Stimulated activated CD4-positive, alpha-beta T cell treated with anti-CD3 and anti-CD28 coated beads, Interleukin-4, amount 100 ng/mL, for 48 hours (primary cell): Measurements from ENCODE around the gene CSNK1G3.

ENCODE experiments used
- DNase-seq, 2 donors: peaks; one replicate each; pipeline ENCODE4 v3.0.0-alpha.2; 2020; ENCODE audit warnings: low read depth in 2 of 2

CSNK1G3 gene

DNA sequence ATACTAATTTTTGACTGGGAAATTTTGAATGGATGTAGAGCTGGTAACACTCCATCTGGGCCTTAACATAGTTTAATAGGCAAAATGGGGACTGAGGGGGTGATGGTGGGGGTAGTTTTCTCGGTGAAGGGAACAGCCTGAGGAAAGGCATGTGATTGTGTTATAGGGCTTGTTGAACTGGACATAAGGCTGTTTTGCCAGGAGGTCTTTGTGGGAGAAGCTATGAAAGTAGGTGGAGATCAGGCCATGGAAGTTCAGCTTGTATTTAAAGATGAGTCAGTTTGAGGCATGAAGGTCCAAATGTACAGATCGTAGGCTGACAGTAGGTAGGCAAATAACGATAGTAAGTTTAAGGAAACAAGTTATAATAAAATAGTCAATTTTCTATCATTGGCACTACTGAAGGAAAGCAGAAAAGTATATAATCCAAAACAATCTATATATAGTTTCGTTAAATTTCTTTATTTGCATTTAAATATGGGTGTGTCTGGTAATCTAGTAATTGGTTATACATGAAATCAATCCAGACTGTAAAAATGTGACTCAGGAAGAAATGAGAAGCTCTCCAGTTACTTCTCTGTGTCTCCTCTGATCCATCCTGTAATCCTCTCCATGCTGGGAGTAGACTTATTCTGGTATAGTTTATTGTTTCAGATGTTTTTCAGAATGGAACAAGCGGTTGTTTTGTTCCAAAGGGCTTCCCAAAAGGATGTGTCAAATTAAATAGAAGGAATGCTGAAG, 2.8 kb downstream of the CSNK1G3 start:
- no peak for DNase-seq

DNA sequence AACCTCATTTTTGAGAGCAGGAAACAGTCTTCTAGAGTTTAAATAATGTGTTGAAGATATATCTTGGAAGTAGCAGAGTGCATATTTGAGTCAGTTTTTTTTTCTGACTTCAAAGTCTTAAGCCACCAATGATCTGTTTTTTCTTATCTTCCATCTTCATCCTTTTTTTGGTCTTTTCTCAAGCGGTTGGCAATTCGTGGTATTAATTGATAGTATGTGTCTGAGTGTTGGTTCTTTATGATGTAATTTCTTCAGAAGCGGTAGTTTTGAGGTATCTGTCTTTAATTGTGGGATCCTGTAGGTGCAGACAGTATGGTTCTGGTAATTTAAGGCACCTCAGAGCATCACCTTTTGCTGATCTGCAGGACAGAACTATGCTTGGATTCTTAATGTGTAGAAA, 3.9 kb downstream of the CSNK1G3 start:
- no peak for DNase-seq

DNA sequence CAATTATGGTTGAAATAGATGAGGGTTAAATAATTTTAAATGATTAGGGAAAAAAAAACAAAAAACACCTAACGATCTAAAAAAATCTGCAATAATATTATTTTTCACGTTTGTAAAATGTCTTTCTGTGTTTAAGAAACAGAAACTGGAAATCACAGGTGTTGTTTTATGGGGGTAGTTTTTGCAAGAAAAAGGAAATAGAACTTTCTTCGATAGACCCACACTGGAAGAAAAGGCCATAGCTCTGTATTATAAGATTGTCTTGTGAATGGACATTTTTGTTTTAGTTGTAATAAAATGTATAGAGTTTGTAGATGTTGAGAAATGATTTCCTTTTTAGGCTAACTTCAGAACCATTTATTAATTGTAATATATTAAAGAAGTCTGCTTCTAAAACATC, 5.5 kb downstream of the CSNK1G3 start:
- no peak for DNase-seq

DNA sequence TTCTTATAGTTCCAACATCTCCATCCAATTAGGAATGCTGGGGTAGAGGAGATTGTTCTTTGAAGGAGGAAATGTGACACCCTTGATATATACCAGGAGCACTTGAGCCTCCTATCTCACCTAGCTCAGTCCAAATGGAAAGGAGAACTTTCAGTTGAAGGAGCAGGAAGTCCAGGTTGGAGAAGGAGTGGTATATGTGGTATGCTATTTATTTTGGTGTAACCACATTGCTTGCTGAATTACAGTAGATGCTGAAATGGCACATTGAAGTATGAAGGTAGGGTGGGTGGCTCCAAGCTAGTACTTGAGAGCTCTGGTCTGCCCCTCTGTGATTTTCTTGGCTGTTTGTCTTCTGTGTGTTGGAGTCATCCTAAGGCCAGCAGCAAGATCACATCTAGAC, 6.1 kb downstream of the CSNK1G3 start:
- no peak for DNase-seq

DNA sequence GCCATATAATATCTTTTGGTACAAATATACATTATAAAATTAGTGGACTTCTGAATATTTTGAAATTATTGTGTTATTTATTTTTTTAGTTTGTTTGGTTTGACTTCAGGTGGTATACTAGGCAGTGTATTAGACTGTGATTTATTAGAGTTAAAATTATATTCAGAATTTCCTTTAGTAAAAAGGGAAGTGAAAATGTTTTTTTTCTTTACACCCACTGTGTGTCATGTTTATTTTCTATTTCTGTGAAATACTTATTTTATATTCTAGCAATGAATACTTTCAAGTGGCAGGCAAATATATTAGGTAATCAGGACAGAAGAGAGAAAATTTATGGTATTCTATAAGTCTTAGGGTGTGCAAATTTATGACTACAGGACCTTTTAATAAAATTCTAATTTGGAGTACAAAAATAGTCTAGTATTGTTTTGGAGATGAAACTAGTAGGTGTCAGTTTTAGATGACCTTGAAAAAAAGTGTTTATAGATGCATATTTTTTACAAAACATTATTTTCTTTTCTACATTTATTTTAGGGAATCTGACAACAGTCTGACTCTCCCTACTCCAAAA, 8.8 kb downstream of the CSNK1G3 start:
- DNase-seq: no peak

DNA sequence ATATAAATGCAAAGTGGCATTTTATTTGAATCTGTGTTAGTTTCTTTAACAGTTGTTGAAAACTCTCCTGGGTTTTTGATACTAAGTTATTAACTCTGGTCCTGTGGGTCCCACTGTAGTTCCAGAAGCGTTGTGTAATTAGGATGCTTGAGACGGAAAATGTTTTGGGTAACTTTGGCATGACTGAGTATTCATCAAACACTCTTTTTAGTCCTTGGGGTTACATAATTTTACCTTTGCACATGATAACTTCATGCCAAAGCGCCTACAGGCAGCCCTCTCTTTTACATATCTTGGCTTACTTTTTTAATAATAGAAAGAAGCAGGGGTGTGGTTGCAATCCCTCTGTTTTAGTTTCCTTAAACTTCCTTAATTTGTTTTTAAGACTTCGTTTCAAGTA, 12.2 kb downstream of the CSNK1G3 start:
- no peak for DNase-seq

DNA sequence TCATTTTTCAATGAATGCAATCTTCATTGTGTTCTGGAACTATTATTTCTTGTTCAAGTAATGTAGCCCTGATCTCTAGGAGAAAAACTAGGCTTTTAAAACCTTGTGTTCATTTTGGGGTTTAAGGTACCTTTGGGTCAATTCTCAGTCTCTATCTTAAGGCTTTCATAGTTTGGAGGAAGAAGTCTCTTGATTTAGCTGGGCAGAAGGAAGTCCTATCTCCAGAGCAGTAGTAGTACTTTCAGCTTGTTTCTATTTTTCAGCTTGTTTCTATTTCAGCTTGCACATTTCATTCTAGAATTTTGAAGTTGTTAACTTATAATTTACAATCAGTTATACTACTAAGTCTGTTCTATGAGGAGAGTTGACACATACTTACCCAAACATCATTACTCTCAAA, 15.2 kb downstream of the CSNK1G3 start:
- no peak for DNase-seq

DNA sequence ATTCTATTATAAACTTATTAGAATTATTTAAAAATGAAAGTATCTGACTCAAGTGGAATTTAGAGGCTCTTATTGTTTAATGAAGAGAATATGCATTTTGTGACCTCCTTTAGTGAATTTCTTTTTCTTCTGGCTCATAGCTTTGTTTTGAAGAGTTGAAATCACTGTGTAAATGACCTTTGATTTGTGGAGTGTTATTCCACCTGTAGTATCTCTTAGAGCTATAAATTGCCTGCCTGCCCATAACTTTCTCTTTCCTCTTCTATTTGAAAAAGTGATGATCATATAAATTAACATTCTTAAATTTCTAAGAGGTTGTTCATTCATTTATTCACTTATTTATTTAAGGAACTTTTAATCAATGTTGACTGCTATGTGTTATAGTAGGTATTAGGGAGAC, 16.1 kb downstream of the CSNK1G3 start:
- no peak for DNase-seq

DNA sequence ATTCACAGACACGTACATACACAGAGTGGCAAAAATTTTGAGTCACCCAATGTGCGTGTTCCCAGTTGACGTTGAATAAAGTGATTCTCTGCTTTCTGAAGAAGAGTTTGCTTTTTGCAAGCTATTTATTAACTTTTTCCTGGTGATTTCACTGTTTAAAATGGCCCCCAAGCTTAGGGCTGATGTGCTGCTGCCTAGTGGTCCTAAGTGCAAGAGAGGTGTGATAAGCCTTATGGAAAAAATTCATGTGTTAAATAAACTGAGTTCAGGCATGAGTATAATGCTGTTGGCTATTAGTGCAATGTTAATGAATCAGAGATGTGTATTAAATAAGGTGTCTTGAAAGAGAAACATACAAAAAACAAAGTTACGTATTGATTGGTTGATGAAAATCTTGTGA, 16.9 kb downstream of the CSNK1G3 start:
- no peak for DNase-seq

DNA sequence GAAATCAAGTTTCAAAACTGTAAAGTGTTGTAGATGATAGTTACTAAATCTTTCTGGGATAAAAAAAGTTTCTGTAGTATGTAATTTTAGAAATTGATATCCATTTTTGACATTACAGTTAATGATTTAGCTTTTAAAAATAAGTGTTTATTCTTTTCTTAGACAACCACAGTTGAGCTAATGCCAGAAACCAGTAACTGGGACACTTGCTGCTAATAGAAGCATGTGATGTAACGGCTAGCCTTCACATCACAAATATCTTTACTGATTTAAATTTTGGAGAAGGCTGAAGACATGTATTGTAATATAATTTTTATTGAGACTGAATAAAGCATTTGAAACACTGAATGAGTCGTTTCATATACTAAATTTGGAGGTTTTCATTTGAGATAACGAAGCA, 18.8 kb downstream of the CSNK1G3 start:
- DNase-seq: no peak

DNA sequence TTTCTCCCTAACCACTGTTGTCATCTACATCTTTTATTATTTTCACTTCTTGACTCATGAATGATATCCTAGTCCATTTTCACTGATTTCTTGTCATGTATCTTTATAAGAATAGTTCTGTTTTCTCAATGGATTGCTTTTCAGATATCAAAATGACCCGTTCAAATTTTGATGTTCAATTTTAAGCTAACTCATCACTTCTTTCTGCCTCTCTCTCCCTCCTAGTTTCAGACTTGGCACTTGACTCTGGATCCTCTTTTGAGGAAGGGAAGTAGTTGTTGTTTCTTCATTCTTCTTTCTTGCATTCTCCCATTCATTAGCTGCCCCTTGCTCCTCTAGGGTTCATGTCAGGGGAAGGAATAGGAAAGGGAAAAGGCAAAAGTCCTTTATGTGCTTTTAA, 23.7 kb downstream of the CSNK1G3 start:
- DNase-seq: no peak

DNA sequence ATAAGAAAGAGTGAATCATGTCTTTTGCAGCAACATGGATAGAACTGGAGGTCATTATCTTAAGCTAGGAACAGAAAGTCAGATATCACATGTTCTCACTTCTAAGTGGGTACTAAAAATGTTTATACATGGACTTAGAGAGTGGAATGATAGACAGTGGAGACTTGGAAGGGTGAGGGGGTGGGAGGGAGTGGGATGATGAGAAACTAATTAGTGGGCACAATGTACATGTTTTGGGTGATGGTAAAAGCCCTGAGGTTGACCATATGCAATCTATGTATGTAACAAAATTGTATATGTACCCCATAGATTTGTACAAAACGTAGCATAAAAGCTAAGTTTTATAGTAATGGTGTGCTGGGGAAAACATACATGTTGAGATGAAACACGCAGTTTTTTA, 25.3 kb downstream of the CSNK1G3 start:
- no peak for DNase-seq

DNA sequence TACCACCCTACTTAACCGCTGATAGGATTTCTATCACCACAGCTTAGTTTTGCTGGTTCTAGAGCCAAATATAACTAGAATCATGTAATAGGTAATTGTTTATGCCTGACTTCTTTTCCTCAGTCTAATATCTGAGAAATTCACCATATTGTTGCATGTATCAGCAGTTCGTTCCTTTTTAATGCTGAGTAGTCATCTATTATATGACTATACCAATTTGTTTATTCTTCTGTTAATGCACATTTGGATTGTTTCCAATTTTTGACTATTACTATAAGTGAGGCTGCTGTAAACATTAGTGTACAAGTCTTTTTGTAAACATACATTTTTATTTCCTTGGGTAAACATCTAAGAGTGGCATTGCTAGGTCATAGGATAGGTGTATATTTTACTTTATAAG, 25.9 kb downstream of the CSNK1G3 start:
- DNase-seq: no peak

DNA sequence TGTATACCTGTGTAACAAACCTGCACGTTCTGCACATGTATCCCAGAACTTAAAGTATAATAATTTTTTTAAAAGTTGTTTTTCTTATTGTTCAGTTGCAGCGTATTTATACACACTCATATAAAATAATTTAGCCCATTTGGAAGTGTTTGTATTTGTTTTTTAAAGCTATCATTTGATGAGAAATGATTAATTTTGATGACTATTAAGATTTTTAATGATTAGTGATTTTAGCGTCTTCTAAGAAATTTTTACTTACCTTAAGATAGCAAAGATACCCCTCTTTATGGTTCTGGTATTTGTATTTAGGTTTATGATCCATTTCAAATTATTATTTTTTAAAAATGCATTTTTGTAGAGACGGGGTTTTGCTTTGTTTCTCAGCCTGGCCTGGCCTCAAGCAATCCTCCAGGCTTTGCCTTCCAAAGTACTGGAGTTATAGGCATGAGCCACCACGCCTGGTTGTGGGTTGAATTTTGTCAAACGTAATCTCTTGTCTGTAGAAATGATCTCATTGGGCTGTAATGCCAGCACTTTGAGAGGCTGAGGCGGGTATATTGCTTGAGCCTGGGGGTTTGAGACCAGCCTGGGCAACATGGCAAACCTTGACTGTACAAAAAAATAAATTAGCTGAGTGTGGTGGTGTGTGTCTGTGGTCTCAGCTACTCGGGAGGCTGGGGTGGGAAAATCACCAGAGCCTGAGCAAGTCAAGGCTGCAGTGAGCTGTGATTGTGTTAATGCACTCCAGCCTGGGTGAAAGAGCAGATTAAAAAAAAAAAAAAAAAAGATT, 26.9 kb downstream of the CSNK1G3 start:
- DNase-seq: no peak

DNA sequence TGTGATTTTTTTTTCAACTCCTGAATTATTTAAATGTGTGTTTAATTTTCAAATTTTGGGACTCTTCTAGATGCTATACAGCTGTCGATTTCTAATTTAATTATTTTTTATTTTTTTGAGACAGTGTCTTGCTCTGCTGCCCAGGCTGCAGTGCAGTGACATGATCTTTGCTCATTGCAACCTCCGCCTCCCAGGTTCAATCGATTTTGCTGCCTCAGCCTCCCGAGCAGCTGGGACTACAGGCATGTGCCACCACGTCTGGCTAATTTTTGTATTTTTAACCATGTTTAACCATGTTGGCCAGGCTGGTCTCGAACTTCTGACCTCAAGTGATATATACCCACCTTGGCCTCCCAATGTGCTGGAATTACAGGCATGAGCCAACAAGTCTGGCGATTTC, 28.6 kb downstream of the CSNK1G3 start:
- no peak for DNase-seq

DNA sequence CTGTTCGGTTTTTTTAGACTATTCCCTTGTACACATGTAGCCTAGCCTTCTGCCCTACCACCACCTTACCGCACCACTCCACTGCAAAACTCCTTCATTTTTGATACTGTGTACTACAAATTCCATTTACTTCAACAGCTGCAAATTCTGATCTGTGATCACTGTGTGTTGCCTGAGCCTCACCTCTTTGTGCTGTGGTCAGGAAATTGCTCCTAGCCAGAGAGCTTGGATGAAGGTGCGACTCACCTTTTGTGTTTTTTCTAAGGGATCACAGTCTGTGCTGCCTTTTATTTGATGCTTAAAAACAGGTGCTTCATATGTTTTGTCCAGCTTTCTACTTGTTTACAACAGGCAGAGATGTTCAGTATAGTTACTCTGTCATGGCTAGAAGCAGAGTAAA, 31.5 kb downstream of the CSNK1G3 start:
- no peak for DNase-seq

DNA sequence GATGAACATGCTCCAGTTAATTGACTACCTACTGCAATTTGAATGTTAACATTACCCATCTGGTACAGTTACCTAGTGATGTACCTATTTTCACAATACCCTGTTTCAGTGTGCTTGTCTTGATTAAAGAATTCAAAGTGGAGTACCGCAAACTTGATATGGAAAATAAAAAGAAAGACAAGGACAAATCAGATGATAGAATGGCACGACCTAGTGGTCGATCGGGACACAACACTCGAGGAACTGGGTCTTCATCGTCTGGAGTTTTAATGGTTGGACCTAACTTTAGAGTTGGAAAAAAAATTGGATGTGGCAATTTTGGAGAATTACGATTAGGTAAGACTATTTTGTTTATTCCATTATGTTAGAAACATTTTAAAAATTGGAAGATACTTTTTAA, 33.5 kb downstream of the CSNK1G3 start:
- no peak for DNase-seq

DNA sequence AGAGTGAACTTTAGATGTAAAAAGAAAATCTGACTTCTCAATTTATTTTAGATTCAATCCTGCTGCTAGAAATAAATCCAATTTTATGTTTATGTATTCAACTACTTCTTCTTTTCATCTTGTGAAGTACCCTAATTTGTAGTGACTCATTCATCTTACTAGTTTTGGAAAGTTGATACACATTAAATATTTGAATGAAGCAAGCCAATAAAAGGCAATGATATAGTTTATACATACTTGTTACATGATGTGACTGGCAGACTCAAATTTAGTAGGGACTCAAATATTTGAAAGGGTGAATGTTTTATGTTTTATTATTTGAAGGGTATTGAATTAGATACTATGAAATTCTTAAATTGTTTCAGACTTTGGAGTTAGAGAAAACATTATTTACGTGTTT, 34.7 kb downstream of the CSNK1G3 start:
- no peak for DNase-seq

DNA sequence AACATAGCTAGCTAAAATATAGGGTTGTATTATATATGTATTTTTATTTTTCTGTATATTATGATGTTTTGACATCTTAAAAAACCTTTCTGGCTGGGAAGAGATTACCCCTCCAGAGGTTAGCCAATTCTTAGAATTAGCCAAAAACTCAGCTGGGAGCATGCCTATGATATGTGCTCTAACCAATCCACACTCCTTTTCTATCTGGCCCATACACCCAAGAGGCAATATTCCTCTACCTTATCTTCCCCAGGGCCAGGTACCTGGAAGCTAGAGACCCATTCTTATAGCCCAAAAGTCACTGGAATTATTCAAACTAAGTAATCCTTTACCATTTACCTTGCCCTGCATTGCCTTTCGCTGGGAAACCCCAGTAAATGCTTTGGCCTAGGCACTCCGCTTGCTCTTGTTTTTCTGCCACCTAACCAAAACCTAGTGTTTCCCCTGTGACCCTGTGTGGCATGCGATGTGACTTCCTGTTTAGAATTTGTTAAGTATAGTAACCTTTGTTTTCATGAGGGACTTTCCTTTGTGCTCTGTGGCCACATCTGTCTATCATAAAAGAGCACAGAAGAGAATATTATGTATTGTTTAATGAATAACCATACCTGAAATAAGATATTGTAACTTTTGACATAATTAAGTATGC, 37.4 kb downstream of the CSNK1G3 start:
- DNase-seq: no peak

DNA sequence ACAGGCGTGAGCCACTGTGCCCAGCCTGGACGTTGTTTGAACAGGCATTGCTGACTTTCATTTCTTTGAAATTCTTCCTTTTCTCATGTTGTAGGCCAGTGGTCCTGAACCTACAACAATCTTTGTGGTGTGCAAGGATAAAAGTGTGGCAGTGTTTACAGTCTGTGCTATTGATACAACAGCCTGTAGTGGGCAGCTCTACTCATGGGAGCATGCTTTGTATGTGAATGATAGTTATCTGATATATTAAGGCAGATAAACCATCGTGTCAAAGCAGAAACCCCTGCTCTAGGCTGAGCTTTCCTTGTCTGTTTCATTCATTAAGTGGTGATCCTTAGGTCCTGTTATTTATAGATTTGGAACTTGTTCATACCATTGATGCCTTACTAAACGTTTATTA, 42.6 kb downstream of the CSNK1G3 start:
- no peak for DNase-seq

DNA sequence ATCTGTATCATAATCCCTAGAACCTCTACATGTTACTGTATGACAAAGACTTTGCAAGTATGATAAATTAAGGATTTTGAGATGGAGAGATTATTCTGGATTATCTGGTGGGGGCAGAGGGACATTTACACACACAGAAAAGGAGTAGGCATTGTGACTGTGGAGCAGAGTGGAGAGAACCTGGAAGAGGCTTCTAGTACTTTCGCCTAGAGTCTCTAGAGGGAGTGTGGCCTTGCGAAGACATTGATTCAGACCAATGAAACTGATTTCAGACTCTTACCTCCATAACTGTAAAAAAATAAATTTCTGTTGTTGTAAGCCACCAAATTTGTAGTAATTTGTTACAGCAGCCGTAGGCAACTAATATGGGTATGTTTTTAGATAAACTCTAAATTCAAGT, 45.9 kb downstream of the CSNK1G3 start:
- DNase-seq: no peak

DNA sequence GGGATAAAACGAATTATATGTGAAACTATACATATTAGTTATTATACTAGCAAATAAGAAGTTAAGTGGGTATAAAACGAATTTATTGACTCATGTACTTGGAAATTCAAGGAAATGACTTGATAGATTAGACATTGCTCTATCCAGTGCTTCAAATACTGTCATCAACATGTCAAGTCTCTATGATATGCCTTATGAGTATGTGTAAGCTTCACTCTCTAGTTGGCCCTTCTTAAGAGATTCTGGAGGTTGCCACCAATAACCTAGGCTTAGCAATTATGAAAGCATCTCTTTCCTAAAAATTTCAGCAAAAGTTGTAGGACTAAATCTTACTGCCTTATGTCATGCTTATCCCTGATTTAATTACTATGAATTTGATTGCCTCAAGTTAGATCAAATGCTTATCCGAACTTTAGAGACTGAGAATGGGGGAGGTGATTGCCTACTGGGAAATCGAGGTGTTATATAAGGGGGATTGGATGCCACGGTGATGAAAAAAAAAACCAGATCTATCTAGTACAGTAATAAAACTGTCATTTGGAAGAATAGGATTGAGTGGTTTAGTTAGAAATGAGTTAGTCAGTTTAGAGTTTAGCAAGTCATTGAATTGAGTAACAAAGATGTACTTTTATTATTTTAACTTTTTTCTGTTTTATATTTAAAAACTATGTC, 46.9 kb downstream of the CSNK1G3 start:
- no peak for DNase-seq
